GM12878 (cell line): ENCODE results near the gene NUDT14. TPM values are rescaled to one million over a fixed set of nuclear protein-coding genes. Genes with fewer than 3 reads are reported as not detected.

Source experiments
- ATAC-seq: fragments of 200-7000 bp; cut with Tn5 transposase; 3 replicates; pipeline ENCODE4 v1.9.1; 2020; ENCODE audit warnings: mild to moderate bottlenecking, moderate library complexity
- BruUV-seq: library from RNA; stranded (reverse); fragments of 400-500 nt; replicated peaks from 2 replicates; lab custom pipeline; 2021; lab: Mats Ljungman, UMichigan
- CTCF ChIA-PET: fragments of 300-600 bp; sonication (Branson Sonifier 250); formaldehyde crosslinking; extraction: SDS; loops from one replicate; lab custom pipeline; 2021; ENCODE audit warnings: inconsistent platforms; lab: Yijun Ruan, JAX
- POLR2A ChIA-PET: fragments of 350-600 bp; formaldehyde crosslinking; extraction: SDS; loops from one replicate; lab custom pipeline; 2021; ENCODE audit warnings: inconsistent platforms; lab: Charles Lee
- RAD21 ChIA-PET: fragments of 300-600 bp; sonication (Branson Sonifier 250); formaldehyde crosslinking; loops from one replicate; lab custom pipeline; 2023; ENCODE audit warnings: antibody characterized with exemption; ENCODE audit not compliant: unreplicated experiment; lab: Charles Lee
- SMC1A ChIA-PET: fragments of 300-600 bp; sonication (Branson Sonifier 250); formaldehyde crosslinking; loops from one replicate; lab custom pipeline; 2023; ENCODE audit not compliant: unreplicated experiment, uncharacterized antibody; lab: Charles Lee
- DNase-seq: peaks from one replicate; pipeline ENCODE4 v3.0.0-alpha.2; 2011; ENCODE audit warnings: low read depth, low spot score
- FAIRE-seq: peaks from 3 replicates; lab custom pipeline; 2011; peaks lifted over from hg19 to GRCh38; lab: Jason Lieb, UNC
- H2AFZ ChIP-seq: 2 replicates; pipeline ENCODE4 v1.6.0; 2011; ENCODE audit warnings: low read depth, low read length, control low read depth; ENCODE audit not compliant: control insufficient read depth
- H3K27ac ChIP-seq: 2 replicates; pipeline ENCODE4 v1.5.1; 2011; ENCODE audit warnings: control low read depth; ENCODE audit not compliant: control insufficient read depth, insufficient read depth
- H3K27me3 ChIP-seq, 2 experiments: replicated peaks in 1 of 2; 2 replicates each; pipeline versions ENCODE4 v1.6.0 to v1.6.1; 2011; ENCODE audit warnings: low read length in 1 of 2; ENCODE audit not compliant: control insufficient read depth in 2 of 2, insufficient read depth in 2 of 2
- H3K36me3 ChIP-seq, 2 experiments: 2 replicates each; pipeline ENCODE4 v1.5.1; 2011; ENCODE audit warnings: low read length in 1 of 2; ENCODE audit not compliant: control insufficient read depth in 2 of 2, insufficient read depth in 2 of 2
- H3K4me1 ChIP-seq: 2 replicates; pipeline ENCODE4 v1.6.1; 2011; ENCODE audit warnings: mild to moderate bottlenecking, low read length, moderate library complexity, mixed read lengths; ENCODE audit not compliant: control insufficient read depth, insufficient read depth
- H3K4me2 ChIP-seq: 2 replicates; pipeline ENCODE4 v1.6.0; 2011; ENCODE audit warnings: control low read depth; ENCODE audit not compliant: control insufficient read depth, insufficient read depth
- H3K4me3 ChIP-seq: fragments of 200-600 bp; sonication (generic); 2 replicates; pipeline ENCODE4 v1.5.1; 2016
- H3K79me2 ChIP-seq: 2 replicates; pipeline ENCODE4 v1.6.0; 2011; ENCODE audit warnings: low read length; ENCODE audit not compliant: control insufficient read depth, insufficient read depth
- H3K9ac ChIP-seq: 2 replicates; pipeline ENCODE4 v1.8.0; 2011; ENCODE audit warnings: low read length, control low read depth, mixed read lengths; ENCODE audit not compliant: control insufficient read depth, insufficient read depth
- H3K9me3 ChIP-seq: replicated peaks from 3 replicates; pipeline ENCODE4 v1.5.1; 2011; ENCODE audit warnings: mild to moderate bottlenecking, low read length; ENCODE audit not compliant: control insufficient read depth, insufficient read depth
- H4K20me1 ChIP-seq: 2 replicates; pipeline ENCODE4 v1.6.0; 2011; ENCODE audit not compliant: control insufficient read depth, insufficient read depth
- BMI1 ChIP-seq: fragments of 450-650 bp; IDR thresholded peaks from 2 replicates; pipeline ENCODE4 v1.6.1; 2016; ENCODE audit warnings: mild to moderate bottlenecking, moderate library complexity, borderline replicate concordance
- GABPA ChIP-seq: IDR thresholded peaks from 2 replicates; pipeline ENCODE4 v1.6.1; 2014; ENCODE audit warnings: antibody characterized with exemption, low read depth, mild to moderate bottlenecking, inconsistent platforms
- HCFC1 ChIP-seq: fragments of 150-350 bp; IDR thresholded peaks from 2 replicates; pipeline ENCODE4 v1.6.1; 2014; ENCODE audit warnings: low read length
- HSF1 ChIP-seq: fragments of 150-350 bp; IDR thresholded peaks from 2 replicates; pipeline ENCODE4 v1.6.1; 2014; ENCODE audit warnings: mild to moderate bottlenecking, low read depth, low read length
- NRF1 ChIP-seq: conservative IDR thresholded peaks from 2 replicates; pipeline ENCODE4 v1.6.1; 2011; ENCODE audit warnings: mild to moderate bottlenecking, low read depth, low read length, improper control_type of control experiment
- PML ChIP-seq: IDR thresholded peaks from 2 replicates; pipeline ENCODE4 v1.6.1; 2012; ENCODE audit warnings: low read length, inconsistent platforms
- REST ChIP-seq: IDR thresholded peaks from 2 replicates; pipeline ENCODE4 v1.6.1; 2012; ENCODE audit warnings: mild to moderate bottlenecking, low read depth, low read length
- SMC3 ChIP-seq: IDR thresholded peaks from 2 replicates; pipeline ENCODE4 v1.6.1; 2011; ENCODE audit warnings: low read length, improper control_type of control experiment, borderline replicate concordance
- TBL1XR1 ChIP-seq: IDR thresholded peaks from 2 replicates; pipeline ENCODE4 v1.6.1; 2012; ENCODE audit warnings: low read depth, low read length, improper control_type of control experiment
- TCF3 ChIP-seq: IDR thresholded peaks from 2 replicates; pipeline ENCODE4 v1.6.1; 2012; ENCODE audit warnings: low read depth, mild to moderate bottlenecking, low read length, borderline replicate concordance; ENCODE audit not compliant: insufficient read depth
- WGBS: methylation state at CpG from one replicate; pipeline ENCODE4 v1.1.6; 2016; ENCODE audit warnings: low lambda C conversion rate; ENCODE audit not compliant: insufficient replicate concordance, insufficient coverage; ENCODE audit errors: missing lambda C conversion rate; 5-methylcytosine and 5-hydroxymethylcytosine counted together
- in situ Hi-C: fragments of 300-500 bp; cut with MboI; formaldehyde crosslinking; loops from 9 replicates; pipeline ENCODE4 v1.14.3; 2018; ENCODE audit warnings: mixed read lengths
- intact Hi-C: fragments of 100-400 bp; cut with micrococcal nuclease; formaldehyde crosslinking; loops from one replicate; pipeline ENCODE4 v1.14.2; 2022; ENCODE audit not compliant: unreplicated experiment
- polyA plus RNA-seq, 11 experiments: library from polyadenylated mRNA; depleted of rRNA in 4 of 11; unstranded in 6 of 11; stranded (reverse) in 5 of 11; fragments of >200 nt; fragmentation: Nextera tagmentation in 4 of 11; fragmentation: Illumina TruSeq in 1 of 11; extraction: Ambion mirVana in 4 of 11; extraction: Trizol in 1 of 11; gene quantifications; 1 replicate in 1 of 11; 2 replicates in 10 of 11; pipeline versions ENCODE4 v1.2.1 to v1.2.3, GENCODE V29; 2011 to 2016; ENCODE audit warnings: inconsistent platforms in 2 of 11, missing spikeins in 2 of 11, low read depth in 1 of 11
- total RNA-seq, 4 experiments: library from RNA; depleted of rRNA in 3 of 4; stranded (reverse); fragments of >200 nt in 3 of 4; fragmentation: Illumina TruSeq in 1 of 4; extraction: Trizol in 1 of 4; gene quantifications; 2 replicates each; pipeline versions ENCODE4 v1.2.1 to v1.2.3, GENCODE V29; 2013 to 2021

The NUDT14 gene
- total and polyA plus RNA-seq, 10 of the 15 experiments (the other 5 are each of a cell fraction or from before 2014, with no cell fraction given): 0.62 to 6.8 (median 4.3) TPM; not detected in 1

GRCh38 chr14:105153739-105154475 is 27.2 kb downstream of the NUDT14 start (continued):
- TF ChIP-seq HSF1 (no peak), NRF1 (no peak), BMI1 (no peak), TCF3 (no peak), TBL1XR1 (no peak)

GRCh38 chr14:105153331-105153731 is 27.8 kb downstream of the NUDT14 start:
- in situ Hi-C loops (no loop called here), intact Hi-C loops (no loop called here)
- POLR2A ChIA-PET: no interaction called here
- Histone ChIP-seq H3K27me3 (no peaks in the 10 kb centered on the region), H3K79me2 (no peaks in the 10 kb centered on the region), H3K27ac (no peak overlapping the region), H3K9ac (no peak overlapping the region), H3K36me3 (no peaks in the 10 kb centered on the region), H3K4me2 (no peak overlapping the region), H3K9me3 (no peaks in the 10 kb centered on the region), H3K4me3 (no peak overlapping the region), H2AFZ (no peak overlapping the region), H4K20me1 (no peaks in the 10 kb centered on the region), H3K4me1 (no peaks in the 10 kb centered on the region)
- BruUV-seq: no TSS peak
- ATAC-seq (no peak), DNase-seq (no peak), FAIRE-seq (no peak)
- SMC1A ChIA-PET: no interaction called here
- 61% methylated on average over 18 of the region's 18 CpGs for WGBS
- CTCF ChIA-PET: no interaction called here
- TF ChIP-seq SMC3 (no peak), HCFC1 (no peak), PML (no peak), REST (no peak), GABPA (no peak)
- RAD21 ChIA-PET: no interaction called here
